SW480 (cell line): Measurements from ENCODE around the gene PRKCH.
"Not testable (repeated sequence)": the region's sequence is repeated elsewhere in the genome, so short reads cannot be mapped to it uniquely, and the experiment has no call there.

Experiments used
- DNase-seq: peaks from one replicate; pipeline ENCODE4 v3.0.0-alpha.2; 2016; ENCODE audit warnings: low spot score

The PRKCH gene

GRCh38 chr14:61308701-61309100, 12.7 kb upstream of the PRKCH start:
- DNase-seq, result not testable (repeated sequence)

GRCh38 chr14:61315313-61315712, 6.1 kb upstream of the PRKCH start:
- no peak for DNase-seq

- no peak for DNase-seq
These were observed 2.3 kb upstream of the PRKCH start for GRCh38 chr14:61319086-61319485.

- DNase-seq, result no peak
These were observed 1.7 kb upstream of the PRKCH start for GRCh38 chr14:61319706-61320105.

- DNase-seq, result not testable (repeated sequence)
These were observed 1.2 kb upstream of the PRKCH start for GRCh38 chr14:61320170-61320569.

GRCh38 chr14:61320806-61321384, 484 bp upstream of the PRKCH start:
- peak; percentile 14 for DNase-seq

GRCh38 chr14:61322011-61322798, 826 bp downstream of the PRKCH start:
- peak; percentile 41 for DNase-seq

GRCh38 chr14:61322799-61323290, 1.5 kb downstream of the PRKCH start:
- DNase-seq, result peak; percentile 61

GRCh38 chr14:61323970-61324369, 2.6 kb downstream of the PRKCH start:
- no peak for DNase-seq

GRCh38 chr14:61325166-61325565, 3.8 kb downstream of the PRKCH start:
- DNase-seq, result no peak

- DNase-seq, result no peak
These were observed 4.8 kb downstream of the PRKCH start for GRCh38 chr14:61326146-61326545.

GRCh38 chr14:61326847-61327246, 5.5 kb downstream of the PRKCH start:
- DNase-seq, result no peak

GRCh38 chr14:61328626-61329262, 7.4 kb downstream of the PRKCH start:
- no peak for DNase-seq

GRCh38 chr14:61329478-61330051, 8.2 kb downstream of the PRKCH start:
- no peak for DNase-seq

GRCh38 chr14:61330511-61330910, 9.1 kb downstream of the PRKCH start:
- no peak for DNase-seq

GRCh38 chr14:61331992-61332657, 10.7 kb downstream of the PRKCH start:
- DNase-seq, result no peak

- peak; percentile 61 for DNase-seq
These were observed 11.3 kb downstream of the PRKCH start for GRCh38 chr14:61332658-61333029.

GRCh38 chr14:61333087-61333486, 11.7 kb downstream of the PRKCH start:
- DNase-seq, result no peak

- DNase-seq, result no peak
These were observed 12.9 kb downstream of the PRKCH start for GRCh38 chr14:61334197-61334701.

GRCh38 chr14:61335049-61335448, 13.7 kb downstream of the PRKCH start:
- no peak for DNase-seq

- no peak for DNase-seq
These were observed 14.4 kb downstream of the PRKCH start for GRCh38 chr14:61335671-61336275.

GRCh38 chr14:61337893-61338292, 16.5 kb downstream of the PRKCH start:
- no peak for DNase-seq
